Testis (tissue), 3 donors: ENCODE measurements around the gene ALDH9A1. TPM values are rescaled to one million over a fixed set of nuclear protein-coding genes. Genes with fewer than 3 reads are reported as not detected.

Experiments used
- DNase-seq: peaks from one replicate; pipeline ENCODE4 v3.0.0-alpha.2; 2019
- H3K27ac ChIP-seq, 2 donors: fragments of 200-600 bp; sonication (generic); one replicate each; pipeline ENCODE4 v1.5.1; 2019
- H3K27me3 ChIP-seq: fragments of 200-600 bp; sonication (generic); one replicate; pipeline ENCODE4 v1.5.1; 2019
- H3K36me3 ChIP-seq: fragments of 200-600 bp; sonication (generic); one replicate; pipeline ENCODE4 v1.5.1; 2017; ENCODE audit warnings: low read depth; ENCODE audit errors: missing control alignments
- H3K4me1 ChIP-seq: fragments of 200-600 bp; sonication (generic); one replicate; pipeline ENCODE4 v1.5.1; 2019
- H3K4me3 ChIP-seq, 2 donors: fragments of 200-600 bp; sonication (generic); one replicate each; pipeline ENCODE4 v1.5.1; 2017 to 2019
- H3K9me3 ChIP-seq: fragments of 200-600 bp; sonication (generic); one replicate; pipeline ENCODE4 v1.5.1; 2017
- POLR2A ChIP-seq: fragments of 450-650 bp; IDR thresholded peaks from one replicate; pipeline ENCODE4 v1.6.1; 2017; ENCODE audit warnings: antibody characterized with exemption, mild to moderate bottlenecking, moderate library complexity
- WGBS, 2 donors: methylation state at CpG; one replicate each; pipeline ENCODE4 v1.1.5; 2018; 5-methylcytosine and 5-hydroxymethylcytosine counted together
- intact Hi-C: fragments of 100-400 bp; cut with DNase I; formaldehyde crosslinking; loops from one replicate; pipeline ENCODE4 v1.15.1; 2023; ENCODE audit warnings: low total_unique reads
- polyA plus RNA-seq: library from polyadenylated mRNA; stranded (reverse); fragments of 350-450 nt; fragmentation: Illumina TruSeq; extraction: RNeasy Lipid Tissue Mini Kit (QIAGEN cat#74804); gene quantifications from one replicate; pipeline ENCODE4 v1.2.3, GENCODE V29; 2014; ENCODE audit warnings: low read depth, low replicate concordance; ENCODE audit not compliant: insufficient read depth
- total RNA-seq, 2 donors: library from RNA; depleted of rRNA; stranded (reverse); fragments of >200 nt; gene quantifications; one replicate each; pipeline ENCODE4 v1.2.3, GENCODE V29; 2016
- TF ChIP-seq, protein P1 (sequence below), 3 experiments: fragments of 450-650 bp in 2 of 3; fragments of 200-600 bp in 1 of 3; sonication (generic) in 1 of 3; IDR thresholded peaks; one replicate each; pipeline ENCODE4 v1.5.1; 2016 to 2019; ENCODE audit warnings: antibody characterized with exemption in 3 of 3, mild to moderate bottlenecking in 2 of 3, moderate library complexity in 1 of 3

The ALDH9A1 gene
- total and polyA plus RNA-seq, 3 donors from 2014 or later, result 144 to 201 (median 188) TPM

DNA sequence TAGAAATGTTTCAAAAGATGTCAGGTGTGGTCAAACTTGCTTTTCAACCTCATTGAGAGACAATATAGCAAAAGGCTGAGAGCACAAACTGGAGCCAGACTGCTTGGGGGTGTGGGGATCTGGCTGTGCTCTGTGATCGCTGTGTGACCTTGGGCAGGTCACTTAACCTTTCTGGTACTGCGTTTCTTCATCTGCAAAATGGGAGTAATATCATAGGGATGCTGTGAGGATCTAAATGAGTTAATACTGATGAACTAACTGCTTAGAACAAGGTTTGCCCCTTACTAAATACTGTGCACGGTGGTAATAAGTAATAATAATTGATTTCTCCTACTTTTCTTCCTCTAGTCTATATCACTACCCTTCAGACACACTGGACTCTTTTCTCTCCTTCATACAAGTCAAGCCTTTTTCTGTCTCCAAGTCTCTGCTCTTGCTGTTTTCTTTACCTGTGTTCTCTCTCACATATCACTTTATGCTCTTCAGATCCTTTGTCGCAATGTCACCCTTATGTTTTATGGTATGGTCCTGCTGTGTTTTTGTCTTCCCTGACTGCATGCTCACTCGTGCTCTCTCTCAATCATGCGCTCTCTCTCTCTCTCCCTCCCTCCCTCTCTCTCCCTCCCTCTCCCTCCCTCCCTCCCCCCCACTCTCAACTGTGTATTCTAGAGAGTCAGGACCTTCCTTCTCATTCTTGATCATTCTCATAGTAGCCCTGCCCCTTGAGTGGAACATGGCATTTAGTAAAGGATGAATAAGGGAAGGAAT lies 64.0 kb downstream of the ALDH9A1 start:
- intact Hi-C loops, result loop anchor here (10.0 kb wide), 1 partner anchor 130 kb away; the partner anchor contains the start of gene TMCO1
- Histone ChIP-seq H3K27me3 (no peaks in the 10 kb centered on the region), H3K4me1 (peaks cover 35% of the 10 kb centered on the region), H3K36me3 (no peaks in the 10 kb centered on the region), H3K27ac (no peak overlapping the region), H3K4me3 (no peak overlapping the region), H3K9me3 (no peaks in the 10 kb centered on the region)
- TF ChIP-seq, protein P1, sequence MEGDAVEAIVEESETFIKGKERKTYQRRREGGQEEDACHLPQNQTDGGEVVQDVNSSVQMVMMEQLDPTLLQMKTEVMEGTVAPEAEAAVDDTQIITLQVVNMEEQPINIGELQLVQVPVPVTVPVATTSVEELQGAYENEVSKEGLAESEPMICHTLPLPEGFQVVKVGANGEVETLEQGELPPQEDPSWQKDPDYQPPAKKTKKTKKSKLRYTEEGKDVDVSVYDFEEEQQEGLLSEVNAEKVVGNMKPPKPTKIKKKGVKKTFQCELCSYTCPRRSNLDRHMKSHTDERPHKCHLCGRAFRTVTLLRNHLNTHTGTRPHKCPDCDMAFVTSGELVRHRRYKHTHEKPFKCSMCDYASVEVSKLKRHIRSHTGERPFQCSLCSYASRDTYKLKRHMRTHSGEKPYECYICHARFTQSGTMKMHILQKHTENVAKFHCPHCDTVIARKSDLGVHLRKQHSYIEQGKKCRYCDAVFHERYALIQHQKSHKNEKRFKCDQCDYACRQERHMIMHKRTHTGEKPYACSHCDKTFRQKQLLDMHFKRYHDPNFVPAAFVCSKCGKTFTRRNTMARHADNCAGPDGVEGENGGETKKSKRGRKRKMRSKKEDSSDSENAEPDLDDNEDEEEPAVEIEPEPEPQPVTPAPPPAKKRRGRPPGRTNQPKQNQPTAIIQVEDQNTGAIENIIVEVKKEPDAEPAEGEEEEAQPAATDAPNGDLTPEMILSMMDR (IDR thresholded peaks at IDR 0.05), result no peak
- no peak for TF ChIP-seq POLR2A
- WGBS, 2 donors, result 61 to 67% methylated on average over 6 of the region's 6 CpGs
- no peak for DNase-seq

DNA sequence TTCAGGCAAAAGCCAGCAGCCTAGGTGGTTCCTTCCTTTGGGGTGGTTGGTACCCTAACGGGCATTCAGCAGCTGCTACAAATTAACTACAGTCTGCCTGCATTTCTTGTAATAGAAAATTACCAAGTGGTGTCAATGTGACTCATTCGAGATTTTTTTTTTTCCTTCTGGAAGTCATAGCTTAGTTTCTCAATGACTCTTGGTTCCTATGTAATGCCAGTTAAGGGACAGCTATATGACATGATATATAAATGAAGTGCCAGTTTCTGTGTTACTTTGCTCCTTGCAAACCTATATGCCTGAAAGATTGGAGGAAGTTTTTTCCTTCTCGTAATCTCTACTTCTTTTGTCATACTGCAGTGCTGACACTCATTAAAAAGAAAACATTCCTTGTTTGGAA lies 64.7 kb downstream of the ALDH9A1 start:
- Histone ChIP-seq H3K27me3 (no peaks in the 10 kb centered on the region), H3K36me3 (no peaks in the 10 kb centered on the region), H3K4me1 (peaks cover 37% of the 10 kb centered on the region), H3K4me3 (no peak overlapping the region), H3K27ac (no peak overlapping the region), H3K9me3 (no peaks in the 10 kb centered on the region)
- TF ChIP-seq, protein P1 (IDR thresholded peaks at IDR 0.05), result no peak
- no peak for TF ChIP-seq POLR2A
- 39 to 42% methylated on average over 3 of the region's 3 CpGs for WGBS, 2 donors
- intact Hi-C loops, result loop anchor here (10.0 kb wide), 1 partner anchor 131 kb away; the partner anchor contains the start of gene TMCO1
- DNase-seq, result no peak

DNA sequence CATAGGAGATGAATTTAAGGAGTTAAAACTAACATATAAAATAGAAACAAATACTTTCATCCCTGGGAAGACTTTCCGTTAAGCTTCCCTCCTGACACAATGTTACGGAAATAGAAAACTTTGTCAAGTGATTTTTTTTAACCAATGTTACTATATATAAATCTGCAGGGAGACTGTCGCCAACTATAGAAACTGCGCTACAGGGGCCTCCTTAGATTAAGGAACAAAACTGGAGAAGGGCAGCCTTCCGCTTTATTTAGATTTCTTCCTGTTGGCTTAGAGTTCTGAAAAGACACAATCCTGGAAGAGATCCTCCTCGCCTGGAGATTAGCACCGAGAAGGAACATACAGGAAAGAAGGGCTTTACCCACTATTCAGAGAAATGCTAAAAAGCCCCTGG lies 65.9 kb downstream of the ALDH9A1 start:
- H3K4me3 ChIP-seq, result peak overlapping the region; percentile 74 to 79

DNA sequence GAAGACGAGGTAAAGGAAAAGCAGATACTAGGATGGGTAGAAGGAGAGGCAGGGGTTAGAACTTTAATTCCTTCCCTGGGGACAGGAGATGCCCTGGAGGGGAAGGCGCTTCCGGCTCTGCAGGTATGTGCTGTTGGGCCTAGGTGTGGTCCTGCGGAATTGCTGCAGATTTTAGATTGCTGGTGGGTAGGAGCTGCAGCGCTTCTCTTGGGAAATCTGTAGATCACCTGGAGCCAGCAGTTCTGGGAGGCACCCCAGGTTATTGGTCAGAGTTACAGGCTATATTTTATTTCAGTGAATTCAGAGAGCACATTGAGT lies 66.3 kb downstream of the ALDH9A1 start:
- peak; percentile 35 for DNase-seq
- Histone ChIP-seq H3K4me1 (peaks cover 39% of the 10 kb centered on the region), H3K4me3 (peak overlapping the region; percentile 74 to 79), H3K9me3 (no peaks in the 10 kb centered on the region), H3K27ac (peak overlapping the region; percentile 84 to 91), H3K27me3 (no peaks in the 10 kb centered on the region), H3K36me3 (no peaks in the 10 kb centered on the region)
- intact Hi-C loops, result loop anchor here (10.0 kb wide), 1 partner anchor 133 kb away; the partner anchor contains the start of gene TMCO1
- 6% methylated on average over 5 of the region's 5 CpGs for WGBS, 2 donors
- TF ChIP-seq, protein P1 (IDR thresholded peaks at IDR 0.05), result no peak
- TF ChIP-seq POLR2A, result no peak

More for the DNA sequence above, 65.9 kb downstream of the ALDH9A1 start:
- Histone ChIP-seq H3K36me3 (no peaks in the 10 kb centered on the region), H3K27ac (peak overlapping the region; percentile 42 to 91), H3K27me3 (no peaks in the 10 kb centered on the region), H3K9me3 (no peaks in the 10 kb centered on the region), H3K4me1 (peaks cover 42% of the 10 kb centered on the region)
- TF ChIP-seq, protein P1 (IDR thresholded peaks at IDR 0.05), result no peak
- TF ChIP-seq POLR2A, result no peak
- no peak for DNase-seq
- intact Hi-C loops, result loop anchor here (10.0 kb wide), 1 partner anchor 132 kb away; the partner anchor contains the start of gene TMCO1
- WGBS, 2 donors, result 2 to 7% methylated on average over 7 of the region's 7 CpGs
